Neural cell (in vitro differentiated cells): ENCODE results near the gene HES6. TPM values are rescaled to one million over a fixed set of nuclear protein-coding genes. Genes with fewer than 3 reads are reported as not detected.

Experiments
- H2AFZ ChIP-seq: fragments of 200-600, 300-800 bp; sonication (generic), shearing (Covaris generic); 2 replicates; pipeline ENCODE4 v1.6.0; 2014; ENCODE audit warnings: low read depth, mild to moderate bottlenecking, antibody characterized with exemption, low read length, moderate library complexity
- H3F3A ChIP-seq: fragments of 200-600 bp; shearing (Covaris generic); 2 replicates; pipeline ENCODE4 v1.6.1; 2016; ENCODE audit warnings: mild to moderate bottlenecking, moderate library complexity, mixed read lengths, antibody characterized with exemption, low read length; ENCODE audit not compliant: insufficient read depth, poor library complexity, severe bottlenecking
- H3K27ac ChIP-seq: fragments of 200-600, 300-800 bp; sonication (generic), shearing (Covaris generic); 2 replicates; pipeline ENCODE4 v1.5.1; 2014; ENCODE audit warnings: mild to moderate bottlenecking, low read length, moderate library complexity
- H3K27me3 ChIP-seq: fragments of 300-800, 200-600 bp; sonication (generic), shearing (Covaris generic); 2 replicates; pipeline ENCODE4 v1.6.0; 2014; ENCODE audit warnings: mild to moderate bottlenecking, low read depth, low read length, moderate library complexity; ENCODE audit not compliant: insufficient read depth
- H3K36me3 ChIP-seq: fragments of 300-800, 200-600 bp; sonication (generic), shearing (Covaris generic); 2 replicates; pipeline ENCODE4 v1.5.1; 2014; ENCODE audit warnings: mild to moderate bottlenecking, antibody characterized with exemption, low read length, moderate library complexity; ENCODE audit not compliant: insufficient read depth
- H3K4me2 ChIP-seq: fragments of 300-800, 200-600 bp; sonication (generic), shearing (Covaris generic); 2 replicates; pipeline ENCODE4 v1.6.0; 2014; ENCODE audit warnings: mild to moderate bottlenecking, low read length
- H3K4me3 ChIP-seq: fragments of 300-800, 200-600 bp; sonication (generic), shearing (Covaris generic); 2 replicates; pipeline ENCODE4 v1.5.1; 2014; ENCODE audit warnings: mild to moderate bottlenecking, low read length, moderate library complexity
- H3K79me2 ChIP-seq: fragments of 200-600 bp; shearing (Covaris generic); replicated peaks from 2 replicates; pipeline ENCODE4 v1.6.0; 2014; ENCODE audit warnings: mild to moderate bottlenecking, low read length, moderate library complexity; ENCODE audit not compliant: insufficient read depth
- H3K9ac ChIP-seq: fragments of 300-800, 200-600 bp; sonication (generic), shearing (Covaris generic); 2 replicates; pipeline ENCODE4 v1.6.1; 2016; ENCODE audit warnings: mild to moderate bottlenecking, low read length, mixed read lengths
- H3K9me2 ChIP-seq: fragments of 200-600 bp; shearing (Covaris generic); 2 replicates; pipeline ENCODE4 v1.6.1; 2016; ENCODE audit warnings: mild to moderate bottlenecking, low read length, mixed read lengths; ENCODE audit not compliant: insufficient read depth
- H3K9me3 ChIP-seq: fragments of 200-600, 300-800 bp; sonication (generic), shearing (Covaris generic); 2 replicates; pipeline ENCODE4 v1.6.1; 2016; ENCODE audit warnings: mild to moderate bottlenecking, mixed run types, low read length, moderate library complexity, mixed read lengths
- H4K20me1 ChIP-seq: fragments of 200-600 bp; shearing (Covaris generic); 2 replicates; pipeline ENCODE4 v1.6.1; 2016; ENCODE audit warnings: mild to moderate bottlenecking, mixed run types; ENCODE audit not compliant: insufficient read depth
- CTCF ChIP-seq: fragments of 450-650 bp; IDR thresholded peaks from 2 replicates; pipeline ENCODE4 v1.5.1; 2014; ENCODE audit warnings: antibody characterized with exemption, mild to moderate bottlenecking, moderate library complexity; ENCODE audit not compliant: poor library complexity, severe bottlenecking
- EP300 ChIP-seq: fragments of 450-650 bp; conservative IDR thresholded peaks from 2 replicates; pipeline ENCODE4 v1.6.1; 2014; ENCODE audit warnings: antibody characterized with exemption, mild to moderate bottlenecking, moderate library complexity; ENCODE audit not compliant: poor library complexity, severe bottlenecking
- EZH2 ChIP-seq: fragments of 200-600, 300-800 bp; shearing (Covaris generic), sonication (generic); IDR thresholded peaks from 2 replicates; pipeline ENCODE4 v1.6.1; 2014; ENCODE audit warnings: antibody characterized with exemption, low read length, borderline replicate concordance, mild to moderate bottlenecking; ENCODE audit not compliant: insufficient read depth, poor library complexity, severe bottlenecking
- MXI1 ChIP-seq: fragments of 450-650 bp; conservative IDR thresholded peaks from 2 replicates; pipeline ENCODE4 v1.6.1; 2014; ENCODE audit warnings: antibody characterized with exemption, mild to moderate bottlenecking; ENCODE audit not compliant: poor library complexity, severe bottlenecking
- POLR2AphosphoS5 ChIP-seq: IDR thresholded peaks from 2 replicates; pipeline ENCODE4 v1.6.1; 2012
- RAD21 ChIP-seq: fragments of 450-650 bp; conservative IDR thresholded peaks from 2 replicates; pipeline ENCODE4 v1.6.1; 2014; ENCODE audit warnings: antibody characterized with exemption, mild to moderate bottlenecking, moderate library complexity
- REST ChIP-seq: IDR thresholded peaks from 2 replicates; pipeline ENCODE4 v1.6.1; 2012; ENCODE audit warnings: borderline replicate concordance
- SMC3 ChIP-seq: fragments of 450-650 bp; conservative IDR thresholded peaks from 2 replicates; pipeline ENCODE4 v1.6.1; 2014; ENCODE audit warnings: antibody characterized with exemption, mild to moderate bottlenecking, moderate library complexity; ENCODE audit not compliant: poor library complexity
- TAF1 ChIP-seq: IDR thresholded peaks from 2 replicates; pipeline ENCODE4 v1.6.1; 2012; ENCODE audit warnings: low read depth
- polyA plus RNA-seq: library from polyadenylated mRNA; depleted of rRNA; stranded (reverse); fragments of >200 nt; gene quantifications from 2 replicates; pipeline ENCODE4 v1.2.3, GENCODE V29; 2014

Gene HES6
- polyA plus RNA-seq, 1 donor from 2014 or later = 236 TPM

GRCh38 chr2:238286987-238287736 is 47.3 kb upstream of the HES6 start:
- no peak for TF ChIP-seq POLR2AphosphoS5
- no peak for TF ChIP-seq EP300
- no peak for TF ChIP-seq MXI1
- no peak for TF ChIP-seq EZH2
- no peak for TF ChIP-seq SMC3
- TF ChIP-seq TAF1 = no peak
- TF ChIP-seq RAD21 = no peak
- TF ChIP-seq CTCF = no peak
- TF ChIP-seq REST = no peak
- no peaks in the 10 kb centered on the region for H4K20me1 ChIP-seq
- no peak overlapping the region for H2AFZ ChIP-seq
- no peaks in the 10 kb centered on the region for H3F3A ChIP-seq
- no peaks in the 10 kb centered on the region for H3K9me3 ChIP-seq
- no peak overlapping the region for H3K27ac ChIP-seq
- H3K9me2 ChIP-seq = no peaks in the 10 kb centered on the region
- H3K79me2 ChIP-seq = peaks cover 17% of the 10 kb centered on the region
- H3K36me3 ChIP-seq = no peaks in the 10 kb centered on the region
- H3K4me2 ChIP-seq = peak overlapping the region; percentile 71
- H3K9ac ChIP-seq = peak overlapping the region; percentile 76
- H3K4me3 ChIP-seq = peak overlapping the region; percentile 97
- H3K27me3 ChIP-seq = no peaks in the 10 kb centered on the region

- Histone ChIP-seq H3K27me3 (no peaks in the 10 kb centered on the region), H2AFZ (no peak overlapping the region), H3K27ac (no peak overlapping the region), H3K79me2 (peaks cover 17% of the 10 kb centered on the region), H3K36me3 (no peaks in the 10 kb centered on the region), H3K4me2 (no peak overlapping the region), H3K9me3 (no peaks in the 10 kb centered on the region), H3K9me2 (no peaks in the 10 kb centered on the region), H3K9ac (no peak overlapping the region), H3K4me3 (peak overlapping the region; percentile 97), H3F3A (no peaks in the 10 kb centered on the region), H4K20me1 (no peaks in the 10 kb centered on the region)
- TF ChIP-seq POLR2AphosphoS5 (no peak), EZH2 (no peak), MXI1 (no peak), CTCF (no peak), TAF1 (no peak), RAD21 (no peak), EP300 (no peak), REST (no peak), SMC3 (no peak)
Observed at GRCh38 chr2:238286551-238286950, 46.7 kb upstream of the HES6 start.
